Neutrophil (primary cell): Measurements from ENCODE around the gene MEG3.

Experiments
- H3K27ac ChIP-seq: fragments of 200-600 bp; sonication (generic); 2 replicates; pipeline ENCODE4 v1.5.1; 2016; ENCODE audit warnings: mild to moderate bottlenecking, moderate library complexity
- H3K27me3 ChIP-seq: fragments of 200-600 bp; sonication (generic); 2 replicates; pipeline ENCODE4 v1.6.0; 2016; ENCODE audit warnings: mild to moderate bottlenecking
- H3K36me3 ChIP-seq: fragments of 200-600 bp; sonication (generic); 2 replicates; pipeline ENCODE4 v1.5.1; 2017
- H3K4me1 ChIP-seq, 2 experiments: fragments of 200-600 bp in 1 of 2; sonication (generic) in 1 of 2; 1 replicate in 1 of 2; 2 replicates in 1 of 2; pipeline versions ENCODE4 v1.5.1 to v1.6.1; 2013 to 2016; ENCODE audit warnings: low read depth in 1 of 2, low read length in 1 of 2, mild to moderate bottlenecking in 1 of 2, moderate library complexity in 1 of 2; ENCODE audit not compliant: control insufficient read depth in 1 of 2, insufficient read depth in 1 of 2
- H3K4me3 ChIP-seq, 2 experiments: fragments of 200-600 bp in 1 of 2; sonication (generic) in 1 of 2; 1 replicate in 1 of 2; 2 replicates in 1 of 2; pipeline ENCODE4 v1.5.1; 2013 to 2016; ENCODE audit warnings: low read depth in 1 of 2, low read length in 1 of 2, mild to moderate bottlenecking in 1 of 2, moderate library complexity in 1 of 2
- H3K9me3 ChIP-seq: fragments of 200-600 bp; sonication (generic); 2 replicates; pipeline ENCODE4 v1.5.1; 2016
- TF ChIP-seq, protein P1 (sequence below): fragments of 200-600 bp; sonication (generic); IDR thresholded peaks from 2 replicates; pipeline ENCODE4 v1.5.1; 2016; ENCODE audit warnings: antibody characterized with exemption

The MEG3 gene

DNA sequence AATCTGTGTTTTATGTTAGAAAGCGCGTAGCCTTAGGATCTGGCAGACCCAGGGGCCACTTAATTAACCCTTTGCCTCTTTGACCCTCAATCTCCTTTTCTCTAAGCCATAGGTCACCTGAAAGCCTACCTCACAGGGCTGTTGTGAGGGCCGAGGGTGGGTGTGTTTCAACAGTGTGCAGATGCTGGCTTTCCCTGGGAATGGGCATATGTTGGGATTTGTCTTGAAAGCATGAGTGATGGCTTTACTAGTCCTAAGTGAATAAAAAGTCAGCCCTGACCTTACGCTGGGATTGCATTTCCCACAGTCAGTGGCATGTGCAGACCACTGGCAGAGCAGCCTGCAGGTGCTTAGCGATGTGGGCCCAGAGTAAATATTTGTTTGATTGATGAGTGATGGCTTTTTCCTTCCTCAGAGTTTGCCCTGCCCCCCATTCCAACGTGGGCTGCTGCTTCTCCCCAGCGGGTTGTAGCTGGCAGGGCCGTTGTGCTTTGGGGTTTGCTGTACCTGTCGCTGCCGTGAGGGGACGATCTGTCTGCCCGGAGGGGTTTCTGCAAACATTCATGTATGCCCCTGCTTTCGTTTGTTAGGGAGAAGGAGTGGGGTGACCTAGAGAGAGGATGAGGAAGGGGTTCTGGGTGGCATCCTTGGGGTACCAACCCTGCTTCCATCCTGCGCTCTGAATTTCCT lies 31.5 kb downstream of the MEG3 start:
- H3K27ac ChIP-seq, result no peak overlapping the region
- H3K27me3 ChIP-seq, result peaks cover 9% of the 10 kb centered on the region
- H3K4me1 ChIP-seq, result no peaks in the 10 kb centered on the region
- TF ChIP-seq, protein P1, sequence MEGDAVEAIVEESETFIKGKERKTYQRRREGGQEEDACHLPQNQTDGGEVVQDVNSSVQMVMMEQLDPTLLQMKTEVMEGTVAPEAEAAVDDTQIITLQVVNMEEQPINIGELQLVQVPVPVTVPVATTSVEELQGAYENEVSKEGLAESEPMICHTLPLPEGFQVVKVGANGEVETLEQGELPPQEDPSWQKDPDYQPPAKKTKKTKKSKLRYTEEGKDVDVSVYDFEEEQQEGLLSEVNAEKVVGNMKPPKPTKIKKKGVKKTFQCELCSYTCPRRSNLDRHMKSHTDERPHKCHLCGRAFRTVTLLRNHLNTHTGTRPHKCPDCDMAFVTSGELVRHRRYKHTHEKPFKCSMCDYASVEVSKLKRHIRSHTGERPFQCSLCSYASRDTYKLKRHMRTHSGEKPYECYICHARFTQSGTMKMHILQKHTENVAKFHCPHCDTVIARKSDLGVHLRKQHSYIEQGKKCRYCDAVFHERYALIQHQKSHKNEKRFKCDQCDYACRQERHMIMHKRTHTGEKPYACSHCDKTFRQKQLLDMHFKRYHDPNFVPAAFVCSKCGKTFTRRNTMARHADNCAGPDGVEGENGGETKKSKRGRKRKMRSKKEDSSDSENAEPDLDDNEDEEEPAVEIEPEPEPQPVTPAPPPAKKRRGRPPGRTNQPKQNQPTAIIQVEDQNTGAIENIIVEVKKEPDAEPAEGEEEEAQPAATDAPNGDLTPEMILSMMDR, result no peak
- H3K36me3 ChIP-seq, result no peaks in the 10 kb centered on the region
- H3K9me3 ChIP-seq, result no peaks in the 10 kb centered on the region
- no peak overlapping the region for H3K4me3 ChIP-seq

DNA sequence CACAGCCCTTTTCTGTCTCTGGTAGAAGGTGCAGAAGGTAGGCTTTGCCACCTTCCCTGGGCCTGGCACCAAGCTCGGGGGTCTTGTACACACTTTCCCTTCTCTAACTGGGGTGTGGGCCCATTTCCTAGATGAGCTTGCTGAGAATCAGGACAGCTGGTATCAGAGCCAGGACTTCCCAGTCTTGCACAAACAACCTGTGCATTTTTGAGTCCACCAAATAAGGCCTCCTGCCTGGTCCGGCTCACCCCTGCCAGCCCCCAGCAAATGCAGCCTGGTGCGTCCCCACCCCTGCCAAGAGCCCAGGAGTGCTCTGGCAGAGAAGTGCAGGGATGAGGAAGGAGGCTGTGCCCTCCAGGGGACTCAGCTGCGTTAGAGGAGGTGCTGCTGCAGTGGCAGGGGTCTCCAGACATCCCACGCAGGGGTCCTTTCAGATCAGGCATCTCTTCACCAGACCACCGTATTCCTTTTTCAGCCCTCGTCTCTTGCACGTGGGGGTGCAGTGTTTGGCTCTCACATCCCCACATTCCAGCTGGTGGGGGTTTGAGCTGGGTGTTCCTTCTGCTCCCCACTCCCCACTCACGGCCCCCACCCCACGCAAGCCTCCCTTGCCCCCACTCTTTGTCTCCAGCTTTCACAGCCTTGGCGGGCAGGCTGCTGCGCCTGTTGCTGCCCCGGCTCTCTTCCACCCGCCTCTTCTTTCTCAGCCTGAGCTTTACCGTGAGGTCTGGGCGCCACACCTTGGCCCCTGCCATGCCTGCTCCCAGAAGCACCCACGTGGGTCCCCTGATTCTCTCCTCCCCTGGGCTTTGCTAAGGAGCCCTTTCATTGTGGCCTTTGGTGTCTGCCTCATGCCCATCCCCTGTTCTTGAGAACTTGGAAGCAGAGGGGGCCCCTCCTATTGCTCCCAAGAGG lies 32.3 kb downstream of the MEG3 start:
- Histone ChIP-seq H3K9me3 (no peaks in the 10 kb centered on the region), H3K4me3 (no peak overlapping the region), H3K4me1 (no peaks in the 10 kb centered on the region), H3K36me3 (no peaks in the 10 kb centered on the region), H3K27ac (no peak overlapping the region), H3K27me3 (peaks cover 9% of the 10 kb centered on the region)
- TF ChIP-seq, protein P1, result no peak

DNA sequence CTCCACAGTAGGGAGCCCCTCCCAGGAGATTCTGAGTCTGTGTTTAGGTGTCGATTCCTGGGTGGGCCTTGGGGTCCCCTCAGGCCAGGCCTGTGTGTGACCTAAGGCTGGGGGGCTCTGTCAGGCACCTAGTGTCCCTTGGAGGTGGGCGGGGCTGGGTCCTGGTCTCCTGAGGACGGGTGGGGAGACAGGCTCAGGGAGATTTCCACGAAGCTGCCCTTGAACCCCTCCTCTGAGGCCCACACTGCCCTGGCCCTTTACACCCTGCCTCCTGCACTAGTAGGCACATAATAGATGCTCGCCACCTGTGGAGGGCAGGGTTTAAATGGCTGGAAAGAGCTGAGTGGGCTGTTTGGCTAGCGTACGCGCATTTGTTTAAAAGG lies 32.9 kb downstream of the MEG3 start:
- no peaks in the 10 kb centered on the region for H3K9me3 ChIP-seq
- no peaks in the 10 kb centered on the region for H3K4me1 ChIP-seq
- no peak overlapping the region for H3K27ac ChIP-seq
- no peak overlapping the region for H3K4me3 ChIP-seq
- TF ChIP-seq, protein P1, result no peak
- peaks cover 13% of the 10 kb centered on the region for H3K27me3 ChIP-seq
- no peaks in the 10 kb centered on the region for H3K36me3 ChIP-seq

DNA sequence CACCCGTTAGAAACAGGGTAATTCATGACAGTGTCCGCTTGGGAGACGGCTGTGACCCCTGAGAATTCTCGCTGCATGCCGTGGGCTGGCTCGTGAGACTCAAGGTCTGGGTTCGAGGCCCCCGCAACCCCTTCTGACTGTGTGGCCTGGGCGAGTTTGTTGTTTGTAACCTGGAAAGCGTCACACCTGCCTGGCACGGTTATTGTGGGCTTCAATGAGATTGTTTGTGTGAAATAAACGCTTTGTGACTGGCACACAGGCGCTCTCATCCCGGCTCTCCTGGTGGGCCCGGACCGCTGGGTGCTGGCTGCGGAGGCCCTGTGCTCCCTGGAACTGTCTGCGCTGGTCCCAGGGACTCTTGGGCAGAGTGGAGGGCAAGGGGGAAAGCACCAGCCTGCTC lies 33.9 kb downstream of the MEG3 start:
- Histone ChIP-seq H3K4me1 (no peaks in the 10 kb centered on the region), H3K27me3 (peaks cover 11% of the 10 kb centered on the region), H3K36me3 (no peaks in the 10 kb centered on the region), H3K4me3 (no peak overlapping the region), H3K9me3 (no peaks in the 10 kb centered on the region), H3K27ac (no peak overlapping the region)
- TF ChIP-seq, protein P1, result no peak

DNA sequence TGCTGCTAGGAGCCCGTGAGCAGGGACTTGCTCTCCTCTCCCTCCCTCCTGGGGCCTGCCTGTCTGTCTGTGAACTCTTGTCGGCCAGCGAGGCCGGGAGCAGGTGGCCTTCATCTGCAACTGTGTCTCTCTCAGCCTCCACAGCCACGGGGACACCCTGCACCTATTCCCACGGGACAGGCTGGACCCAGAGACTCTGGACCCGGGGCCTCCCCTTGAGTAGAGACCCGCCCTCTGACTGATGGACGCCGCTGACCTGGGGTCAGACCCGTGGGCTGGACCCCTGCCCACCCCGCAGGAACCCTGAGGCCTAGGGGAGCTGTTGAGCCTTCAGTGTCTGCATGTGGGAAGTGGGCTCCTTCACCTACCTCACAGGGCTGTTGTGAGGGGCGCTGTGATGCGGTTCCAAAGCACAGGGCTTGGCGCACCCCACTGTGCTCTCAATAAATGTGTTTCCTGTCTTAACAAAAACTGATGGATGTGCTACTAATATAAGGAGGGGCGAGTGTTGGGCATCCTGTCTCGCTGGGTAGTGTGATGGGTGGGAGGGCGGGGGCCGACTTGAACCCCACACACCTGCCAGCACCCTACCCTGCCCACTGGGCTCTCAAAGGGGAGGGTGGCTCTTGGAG lies 34.8 kb downstream of the MEG3 start:
- no peak overlapping the region for H3K4me3 ChIP-seq
- H3K27me3 ChIP-seq, result peaks cover 11% of the 10 kb centered on the region

More for the DNA sequence above, 34.8 kb downstream of the MEG3 start:
- Histone ChIP-seq H3K9me3 (no peaks in the 10 kb centered on the region), H3K27ac (no peak overlapping the region), H3K4me1 (no peaks in the 10 kb centered on the region), H3K36me3 (no peaks in the 10 kb centered on the region)
- TF ChIP-seq, protein P1, result no peak
